Skin epidermis (tissue), 12 donors: ENCODE results near the gene C11orf21.
A peak's percentile ranks its signal among the peaks of the same experiment; 100 is the strongest.

Experiments
- H3K27ac ChIP-seq, 21 experiments: fragments of 200-600 bp; sonication (generic) in 11 of 21; one replicate each; pipeline ENCODE4 v1.5.0; 2020; ENCODE audit warnings: mild to moderate bottlenecking in 3 of 21, inconsistent platforms in 2 of 21, moderate library complexity in 2 of 21
- H3K4me3 ChIP-seq, 7 experiments: fragments of 200-600 bp; sonication (generic) in 2 of 7; one replicate each; pipeline ENCODE4 v1.5.0; 2020; ENCODE audit warnings: inconsistent platforms in 2 of 7, mild to moderate bottlenecking in 2 of 7, moderate library complexity in 1 of 7

The C11orf21 gene

GRCh38 chr11:2325123-2325522, 23.4 kb upstream of the C11orf21 start:
- H3K4me3 ChIP-seq, result no peak overlapping the region
- no peak overlapping the region for H3K27ac ChIP-seq

- Histone ChIP-seq H3K27ac (no peak overlapping the region), H3K4me3 (no peak overlapping the region)
Measured at GRCh38 chr11:2321311-2321683, 19.6 kb upstream of the C11orf21 start.

DNA sequence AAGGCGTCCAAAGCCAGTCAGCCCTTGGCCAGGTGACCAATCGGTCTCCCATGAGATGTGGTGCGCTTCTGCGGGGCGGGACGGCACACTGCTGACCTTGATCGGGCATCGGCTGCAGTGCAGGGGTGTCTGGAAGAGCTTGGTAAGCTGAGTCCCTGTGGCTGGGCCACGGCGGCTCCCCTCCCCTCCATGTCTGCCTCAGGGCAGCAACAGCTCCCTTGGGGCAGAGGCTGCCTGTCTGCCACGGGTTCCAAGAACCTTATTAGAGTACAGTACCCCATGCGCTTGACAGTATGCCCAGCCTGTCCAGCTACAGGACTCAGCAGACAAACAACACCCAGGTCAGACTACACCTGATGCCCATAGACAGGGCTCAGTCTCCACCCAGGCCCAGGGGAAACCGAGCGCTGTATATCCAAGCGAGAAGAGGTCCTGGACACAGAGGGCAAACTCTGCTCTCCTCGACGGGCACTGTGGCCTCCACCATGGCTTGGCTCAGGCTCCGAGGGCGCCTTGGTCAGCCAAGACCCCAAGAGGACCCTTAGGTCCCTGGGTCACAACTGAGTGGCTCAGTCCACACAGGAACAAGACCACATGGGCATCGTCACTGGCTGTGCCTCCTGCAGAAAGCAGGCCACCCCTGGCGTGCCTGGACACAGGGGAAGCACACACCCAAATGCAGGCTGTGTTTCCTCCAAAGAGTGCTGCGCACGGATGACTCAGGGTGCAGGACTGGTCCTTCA, 19.0 kb upstream of the C11orf21 start:
- H3K27ac ChIP-seq, result no peak overlapping the region
- no peak overlapping the region for H3K4me3 ChIP-seq

DNA sequence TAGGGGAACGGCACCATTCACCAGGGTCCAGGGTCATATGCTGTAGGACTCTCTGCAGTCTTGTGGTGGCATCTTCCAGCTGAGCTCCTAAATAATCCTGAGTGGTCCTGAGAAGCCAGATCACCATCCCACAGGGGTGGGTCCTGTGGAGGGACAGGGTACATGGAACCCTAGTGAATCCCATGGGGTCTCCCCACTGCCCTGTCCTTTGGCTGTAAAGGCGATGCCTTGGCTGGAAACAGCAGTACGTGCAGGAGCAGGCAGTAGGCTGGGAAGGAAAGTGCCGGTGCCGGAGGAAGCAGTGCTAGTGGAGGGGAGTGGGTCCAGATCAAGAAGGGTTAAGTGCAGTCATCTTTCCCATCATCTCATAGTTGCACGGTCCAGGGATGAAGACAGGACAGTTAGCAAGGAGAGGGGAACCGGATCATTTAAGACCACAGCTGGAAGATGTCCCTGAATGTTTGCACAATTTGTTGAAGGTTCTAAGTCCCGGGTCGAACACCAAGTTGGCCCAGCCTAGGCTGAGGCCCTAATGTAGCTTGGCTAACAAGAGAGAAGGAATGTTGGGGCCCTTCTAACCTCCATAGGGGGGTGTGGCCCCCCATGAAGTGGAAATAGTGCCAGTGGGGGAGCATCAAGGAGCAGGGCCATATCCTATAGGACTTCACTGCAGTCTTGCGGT, 18.2 kb upstream of the C11orf21 start:
- Histone ChIP-seq H3K27ac (no peak overlapping the region), H3K4me3 (no peak overlapping the region)

DNA sequence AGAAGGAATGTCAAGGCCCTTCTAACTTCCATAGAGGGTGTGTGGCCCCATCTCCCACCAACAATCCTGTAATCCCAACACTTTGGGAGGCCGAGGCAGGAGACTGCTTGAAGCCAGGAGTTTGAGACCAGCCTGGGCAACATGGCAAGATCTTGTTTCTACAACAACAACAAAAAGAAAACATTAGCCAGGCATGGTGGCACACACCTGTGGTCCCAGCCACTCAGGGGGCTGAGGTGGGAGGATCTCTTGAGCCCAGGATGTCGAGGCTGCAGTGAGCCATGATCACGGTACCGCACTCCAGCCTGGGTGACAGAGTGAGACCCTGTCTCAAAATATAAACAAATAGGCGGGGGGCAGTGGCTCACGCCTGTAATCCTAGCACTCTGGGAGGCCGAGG, 17.0 kb upstream of the C11orf21 start:
- no peak overlapping the region for H3K4me3 ChIP-seq
- H3K27ac ChIP-seq, result no peak overlapping the region

GRCh38 chr11:2318123-2318522, 16.4 kb upstream of the C11orf21 start:
- H3K27ac ChIP-seq, result no peak overlapping the region
- no peak overlapping the region for H3K4me3 ChIP-seq

- H3K27ac ChIP-seq, result no peak overlapping the region
- H3K4me3 ChIP-seq, result no peak overlapping the region
Measured at GRCh38 chr11:2317354-2318050, 15.8 kb upstream of the C11orf21 start.

DNA sequence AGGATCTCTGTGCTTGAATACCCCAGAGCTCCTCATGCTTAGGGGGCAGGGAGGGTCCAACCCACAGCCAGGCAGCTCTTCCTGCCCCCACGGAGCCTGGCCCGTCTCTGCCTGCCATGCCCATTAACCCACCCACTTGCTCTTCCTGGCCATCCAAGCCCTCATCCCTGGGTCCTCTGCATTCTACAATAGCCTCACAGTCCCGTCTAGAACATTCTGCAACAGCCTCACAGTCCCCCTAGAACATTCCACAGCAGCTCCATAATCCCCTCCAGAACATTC, 15.2 kb upstream of the C11orf21 start:
- H3K4me3 ChIP-seq, result no peak overlapping the region
- no peak overlapping the region for H3K27ac ChIP-seq

GRCh38 chr11:2316169-2316962, 14.6 kb upstream of the C11orf21 start:
- H3K27ac ChIP-seq, result peak overlapping the region in 1 of 21 experiments; percentile 10
- no peak overlapping the region for H3K4me3 ChIP-seq

DNA sequence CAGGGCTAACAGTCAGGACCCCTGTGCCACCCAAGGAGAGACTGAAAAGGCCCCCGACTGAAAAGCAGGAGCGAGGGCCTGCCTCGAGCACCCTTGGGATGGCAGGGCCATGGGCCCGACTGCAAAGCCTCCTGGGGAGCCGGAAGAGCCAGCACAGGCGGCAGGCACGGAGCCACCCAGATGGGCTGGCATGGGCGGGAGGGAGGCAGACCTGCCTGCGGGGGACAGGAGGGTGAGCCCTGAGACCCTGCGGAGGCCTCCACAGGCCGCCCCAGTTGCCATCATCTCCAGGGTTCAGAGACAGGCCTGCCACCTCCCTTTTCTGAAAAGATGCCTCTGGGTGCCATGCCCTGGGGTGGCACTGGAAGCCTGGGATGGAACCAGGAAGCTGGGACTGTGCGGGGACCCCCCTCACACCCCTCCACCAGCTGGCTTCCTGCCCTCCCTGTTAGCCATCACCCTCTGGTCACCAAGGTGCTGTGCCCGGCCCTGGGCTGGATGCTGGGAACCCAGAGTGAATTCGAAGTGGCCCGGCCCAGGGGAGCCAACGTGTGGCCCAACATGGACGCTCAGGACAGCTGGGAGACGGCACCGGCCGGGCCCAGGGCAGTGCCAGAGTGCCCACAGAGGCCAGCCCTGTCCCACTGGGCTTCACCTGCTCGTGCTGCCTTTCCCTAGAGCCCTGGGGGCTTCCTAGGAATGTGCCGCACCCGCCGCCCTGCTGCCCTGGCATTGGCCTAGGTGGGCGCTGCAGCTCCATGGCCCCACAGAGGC, 13.9 kb upstream of the C11orf21 start:
- peak overlapping the region in 14 of 21 experiments; percentile 3 to 77 (median 48) for H3K27ac ChIP-seq
- no peak overlapping the region for H3K4me3 ChIP-seq

DNA sequence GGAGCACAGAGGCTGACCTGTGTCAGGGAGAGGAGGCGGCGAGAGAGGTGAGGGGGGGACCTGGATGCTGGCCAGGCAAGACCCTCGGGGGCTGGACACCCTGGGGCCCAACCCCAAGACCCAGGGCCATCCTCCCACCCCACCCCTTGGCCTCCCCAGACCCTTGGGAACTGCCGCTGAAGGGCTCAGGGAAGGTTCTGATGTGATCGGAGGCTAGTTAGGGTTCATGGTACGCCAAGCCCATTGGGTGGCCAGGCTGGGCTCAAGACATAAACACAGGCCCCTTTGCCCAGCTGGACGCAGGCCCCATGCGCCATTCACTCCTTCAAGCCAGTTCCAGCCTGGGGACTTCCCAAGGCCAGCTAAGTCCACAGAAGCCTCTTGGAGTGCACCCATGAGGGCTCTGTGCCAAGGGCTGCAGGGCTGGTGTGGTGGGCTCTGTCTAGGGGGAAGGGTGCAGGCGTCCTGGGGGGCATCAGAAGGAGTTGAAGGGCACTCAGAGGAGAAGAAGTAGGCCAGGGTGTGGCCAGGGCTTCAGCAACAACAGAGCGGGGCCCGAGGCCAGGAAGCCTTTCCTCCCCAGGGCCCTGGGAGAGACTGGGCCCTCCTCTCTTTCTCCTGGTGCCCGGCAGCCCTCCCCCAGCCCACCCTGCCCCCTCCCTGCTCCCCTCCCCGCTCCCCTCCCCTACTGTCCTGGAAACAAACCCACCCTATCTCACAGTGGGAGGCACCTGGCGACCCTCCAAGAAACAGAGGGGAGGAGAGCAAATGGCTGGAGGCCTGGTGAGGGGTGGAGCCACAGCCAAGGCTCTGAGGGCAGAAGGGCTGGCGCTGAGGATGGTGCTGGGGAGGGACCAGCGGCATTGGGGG, 13.0 kb upstream of the C11orf21 start:
- peak overlapping the region in 17 of 21 experiments; percentile 3 to 77 (median 49) for H3K27ac ChIP-seq

DNA sequence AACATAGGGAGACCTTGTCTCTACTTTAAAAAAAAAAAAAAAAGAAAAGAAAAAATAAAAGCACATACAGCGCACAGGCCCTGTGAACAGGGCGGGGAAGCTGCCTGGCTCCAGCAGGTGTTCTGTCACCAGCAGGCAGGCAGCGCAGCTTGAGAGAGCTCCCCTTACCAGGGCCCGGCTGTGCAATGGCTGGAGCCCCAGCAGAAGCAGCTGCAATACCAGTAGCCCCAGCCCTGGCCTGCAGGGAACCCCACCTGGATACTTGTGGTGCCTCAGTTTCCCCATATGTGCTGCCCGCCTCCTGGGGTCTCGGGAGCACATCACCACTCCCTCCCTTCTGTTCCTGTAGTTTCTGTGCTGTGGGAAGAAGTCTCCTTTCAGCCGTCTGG, 12.4 kb upstream of the C11orf21 start:
- H3K4me3 ChIP-seq, result no peak overlapping the region
- H3K27ac ChIP-seq, result peak overlapping the region in 13 of 21 experiments; percentile 10 to 77 (median 52)

More for the DNA sequence above, 13.0 kb upstream of the C11orf21 start:
- no peak overlapping the region for H3K4me3 ChIP-seq

DNA sequence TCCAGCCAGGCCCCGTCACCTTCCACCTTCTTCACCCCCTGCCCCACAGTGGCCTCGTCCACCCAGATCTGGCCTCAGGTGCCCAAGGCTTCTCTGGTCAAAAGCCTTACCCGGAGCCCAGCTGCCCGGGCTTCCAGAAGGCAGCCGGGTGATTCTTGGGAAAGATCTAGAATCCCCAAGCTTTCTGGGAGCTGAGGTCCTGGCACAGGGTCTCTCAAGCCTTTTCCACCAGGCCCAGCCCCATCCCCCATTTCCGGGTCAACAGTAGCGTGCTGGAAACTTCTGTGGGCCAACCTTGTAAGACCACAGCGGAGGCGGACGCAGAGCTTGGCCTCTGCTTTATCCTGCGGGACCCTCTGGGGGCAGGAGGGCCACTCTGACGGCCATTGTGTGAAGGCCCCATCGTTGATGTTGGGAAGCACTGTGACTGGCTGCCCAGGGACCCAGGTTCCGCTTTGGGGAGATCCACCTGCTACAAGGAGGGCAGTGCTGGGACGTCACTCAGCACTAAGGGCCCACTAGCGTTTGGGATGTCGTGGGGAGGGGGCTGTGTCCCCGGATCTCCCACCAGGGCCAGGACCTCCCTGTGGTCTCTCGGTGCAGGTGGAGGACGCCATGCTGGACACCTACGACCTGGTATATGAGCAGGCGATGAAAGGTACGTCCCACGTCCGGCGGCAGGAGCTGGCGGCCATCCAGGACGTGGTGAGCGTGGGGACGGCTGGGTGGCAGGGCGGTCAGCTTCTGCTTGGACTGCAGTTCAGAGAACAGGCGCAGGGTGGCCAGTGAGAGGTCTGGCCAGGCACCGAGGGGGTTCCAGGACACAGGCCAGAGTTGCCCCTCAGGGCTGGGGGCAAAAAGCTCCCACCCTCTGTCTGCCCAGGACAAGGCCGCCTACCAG, 11.6 kb upstream of the C11orf21 start:
- Histone ChIP-seq H3K27ac (peak overlapping the region in 12 of 21 experiments; percentile 22 to 85 (median 73)), H3K4me3 (no peak overlapping the region)

DNA sequence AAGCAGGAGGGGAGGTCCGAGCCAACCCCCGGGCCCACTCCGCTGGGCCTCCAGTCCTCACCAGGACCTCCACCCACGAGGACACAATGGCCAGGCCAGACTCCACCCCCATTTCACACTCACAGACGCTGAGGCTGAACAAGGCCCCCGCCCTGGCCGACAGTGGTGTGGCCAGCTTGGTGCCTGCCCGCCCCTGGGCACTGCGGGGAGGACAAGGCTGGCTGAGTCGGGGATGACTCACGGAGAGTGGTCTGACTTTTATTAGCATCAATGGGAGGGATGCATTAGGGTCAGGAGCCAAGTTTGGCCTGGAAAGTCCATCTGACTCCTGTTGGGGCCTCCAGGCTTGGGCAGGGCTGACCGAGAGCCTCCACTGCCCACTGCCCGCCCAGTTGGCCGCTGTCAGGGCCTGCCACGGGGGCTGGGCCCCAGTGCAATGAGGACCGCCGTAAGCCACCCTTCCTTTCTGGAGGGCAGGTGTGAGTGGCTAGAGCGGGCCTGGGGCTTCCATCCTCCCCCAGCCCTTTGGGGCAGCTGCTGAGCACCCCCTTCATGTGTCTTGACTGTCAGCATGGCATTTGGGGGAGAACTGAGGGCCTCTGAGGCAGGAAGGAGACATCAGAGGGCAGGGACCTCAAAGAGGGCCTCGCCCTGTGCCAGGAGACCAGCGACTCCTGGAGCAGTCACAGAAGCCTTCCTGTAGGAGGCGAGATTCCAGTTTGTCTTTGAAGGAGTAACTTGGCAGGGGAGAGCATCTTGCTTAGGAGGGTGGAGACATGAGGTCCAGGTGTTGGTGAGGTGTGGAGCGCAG, 10.7 kb upstream of the C11orf21 start:
- peak overlapping the region in 17 of 21 experiments; percentile 36 to 85 (median 72) for H3K27ac ChIP-seq
- no peak overlapping the region for H3K4me3 ChIP-seq

- no peak overlapping the region for H3K4me3 ChIP-seq
- peak overlapping the region in 16 of 21 experiments; percentile 42 to 85 (median 71) for H3K27ac ChIP-seq
Measured at GRCh38 chr11:2311353-2312133, 9.8 kb upstream of the C11orf21 start.
